Activated CD4-positive, alpha-beta T cell treated with anti-CD3 and anti-CD28 coated beads for 1 hour (primary cell): Measurements from ENCODE around the gene DOK4.

ENCODE experiments used
- DNase-seq: peaks from one replicate; pipeline ENCODE4 v3.0.0-alpha.2; 2020

DOK4 gene

DNA sequence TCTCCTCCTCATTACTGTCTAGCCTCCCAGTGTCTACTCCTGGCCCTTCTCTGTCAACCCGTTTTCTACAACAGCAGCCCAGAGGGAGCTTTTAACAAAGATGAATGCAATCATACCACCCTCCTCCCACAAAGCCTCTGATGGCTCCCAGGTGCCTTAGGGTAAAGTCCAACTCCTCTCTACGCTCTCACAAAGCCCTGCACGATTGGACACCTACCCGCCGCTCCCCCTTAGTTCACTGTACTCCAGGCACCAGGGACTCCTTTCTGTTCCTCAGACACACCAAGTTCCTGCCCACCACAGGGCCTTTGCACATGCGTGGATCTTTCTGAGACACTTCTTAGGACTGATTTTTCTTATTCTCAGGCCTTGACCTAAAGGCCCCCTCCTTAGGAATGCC is 32.6 kb upstream of the DOK4 start:
- no peak for DNase-seq

DNA sequence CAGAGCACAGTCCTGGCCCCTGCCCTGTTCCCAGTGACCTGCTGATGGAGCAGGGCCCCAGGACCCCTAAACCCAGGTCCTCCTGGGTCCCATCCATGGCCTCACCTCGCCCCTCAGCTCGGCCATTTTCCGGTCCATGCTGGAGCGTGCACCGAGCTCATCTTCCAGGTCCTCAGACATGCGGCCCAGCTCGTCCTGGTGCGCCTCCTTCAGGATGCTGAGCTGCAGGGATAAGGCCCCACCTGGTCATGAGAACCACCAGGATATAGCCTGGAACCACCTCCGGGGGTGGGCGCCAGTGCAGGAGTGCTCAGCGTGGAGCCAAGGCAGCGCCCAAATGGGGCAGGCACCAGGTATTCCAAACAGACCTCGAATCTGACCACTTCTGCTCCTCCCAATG is 32.2 kb upstream of the DOK4 start:
- no peak for DNase-seq

DNA sequence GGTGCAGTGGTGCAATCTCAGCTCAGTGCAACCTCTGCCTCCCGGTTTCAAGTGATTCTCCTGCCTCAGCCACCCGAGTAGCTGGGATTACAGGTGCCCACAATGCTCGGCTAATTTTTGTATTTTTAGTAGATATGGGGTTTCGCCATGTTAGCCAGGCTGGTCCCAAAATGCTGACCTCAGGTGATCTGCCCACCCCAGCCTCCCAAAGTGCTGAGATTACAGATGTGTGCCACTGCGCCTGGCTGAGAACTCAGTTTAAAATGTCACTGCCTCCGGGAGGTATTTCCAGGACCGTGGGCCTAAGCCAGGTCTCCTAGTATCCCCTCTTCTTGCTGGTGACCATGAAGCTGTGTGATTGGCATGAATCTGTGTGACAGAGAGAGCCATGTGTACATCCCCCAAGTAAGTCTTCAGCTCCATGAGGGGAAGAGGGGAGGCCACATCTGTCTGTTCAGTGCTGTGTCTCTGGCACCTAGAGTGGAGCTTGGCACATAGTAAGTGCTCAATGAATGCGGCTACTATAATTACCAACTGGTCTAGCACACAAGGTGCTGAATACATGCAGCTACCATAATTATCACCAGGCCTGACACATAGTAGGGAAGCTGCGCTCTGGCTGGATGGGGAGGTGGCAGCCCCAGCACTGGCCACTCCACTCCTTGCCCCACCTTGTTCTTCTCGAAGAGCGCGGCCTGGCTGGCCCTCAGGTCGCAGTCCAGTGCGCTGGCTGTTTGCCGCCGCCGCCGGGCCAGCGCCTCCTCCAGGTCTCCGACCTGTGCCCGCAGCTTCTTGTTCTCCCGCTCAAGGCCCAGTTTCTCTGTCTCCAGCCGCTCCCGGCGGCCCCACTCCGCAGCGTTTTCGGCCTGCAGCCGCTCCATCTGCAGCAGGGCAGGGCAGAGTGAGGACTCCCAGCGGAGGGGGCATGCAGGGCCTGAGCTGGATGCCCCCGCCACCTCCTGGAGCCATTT is 31.4 kb upstream of the DOK4 start:
- no peak for DNase-seq

DNA sequence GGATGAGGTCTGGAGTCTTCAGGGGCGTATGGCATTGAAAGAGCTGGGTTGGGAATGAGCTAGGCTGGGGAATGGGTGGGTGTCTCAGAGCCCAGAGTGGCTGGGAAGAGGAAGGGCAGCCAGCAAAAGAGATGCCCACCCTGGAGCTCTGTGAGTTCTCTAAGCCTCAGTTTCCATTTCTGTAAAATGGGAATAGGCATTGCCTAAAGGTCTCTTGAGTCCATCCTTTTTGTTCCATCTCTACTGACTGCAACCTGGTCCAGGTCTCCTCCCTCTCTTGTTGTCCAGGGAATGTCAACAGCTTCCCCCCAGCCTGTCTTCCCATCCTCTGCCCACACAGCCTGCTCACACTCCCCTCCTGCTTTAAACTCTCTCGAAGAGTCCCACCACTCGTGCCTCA is 30.5 kb upstream of the DOK4 start:
- DNase-seq = no peak

DNA sequence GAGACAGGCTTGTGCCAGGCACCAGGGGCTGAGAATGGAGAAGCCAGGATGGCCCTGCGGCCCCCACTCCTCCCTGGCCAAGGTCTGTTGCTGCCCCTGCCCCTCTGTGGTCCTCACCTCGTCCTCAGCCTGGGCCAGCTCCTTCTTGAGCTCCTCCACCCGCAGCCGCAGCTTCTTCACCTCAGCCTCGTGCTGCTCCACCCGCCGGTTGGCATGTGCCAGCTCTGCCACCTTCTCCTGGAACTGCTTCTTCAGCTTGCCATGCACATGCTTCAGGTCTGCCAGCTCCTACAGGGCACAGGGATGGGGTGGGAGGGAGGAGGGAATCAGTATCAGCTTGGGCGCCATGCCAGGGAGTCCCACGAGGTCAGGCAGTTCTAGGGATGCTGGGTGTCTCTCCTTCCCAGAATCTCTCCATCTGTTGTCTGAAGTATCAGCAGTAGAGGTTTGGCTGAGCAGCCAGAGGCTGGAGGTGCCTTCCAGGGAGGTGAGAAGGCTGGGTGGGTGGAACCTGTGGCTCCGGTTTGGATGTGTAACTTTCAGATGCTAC is 30.0 kb upstream of the DOK4 start:
- no peak for DNase-seq

DNA sequence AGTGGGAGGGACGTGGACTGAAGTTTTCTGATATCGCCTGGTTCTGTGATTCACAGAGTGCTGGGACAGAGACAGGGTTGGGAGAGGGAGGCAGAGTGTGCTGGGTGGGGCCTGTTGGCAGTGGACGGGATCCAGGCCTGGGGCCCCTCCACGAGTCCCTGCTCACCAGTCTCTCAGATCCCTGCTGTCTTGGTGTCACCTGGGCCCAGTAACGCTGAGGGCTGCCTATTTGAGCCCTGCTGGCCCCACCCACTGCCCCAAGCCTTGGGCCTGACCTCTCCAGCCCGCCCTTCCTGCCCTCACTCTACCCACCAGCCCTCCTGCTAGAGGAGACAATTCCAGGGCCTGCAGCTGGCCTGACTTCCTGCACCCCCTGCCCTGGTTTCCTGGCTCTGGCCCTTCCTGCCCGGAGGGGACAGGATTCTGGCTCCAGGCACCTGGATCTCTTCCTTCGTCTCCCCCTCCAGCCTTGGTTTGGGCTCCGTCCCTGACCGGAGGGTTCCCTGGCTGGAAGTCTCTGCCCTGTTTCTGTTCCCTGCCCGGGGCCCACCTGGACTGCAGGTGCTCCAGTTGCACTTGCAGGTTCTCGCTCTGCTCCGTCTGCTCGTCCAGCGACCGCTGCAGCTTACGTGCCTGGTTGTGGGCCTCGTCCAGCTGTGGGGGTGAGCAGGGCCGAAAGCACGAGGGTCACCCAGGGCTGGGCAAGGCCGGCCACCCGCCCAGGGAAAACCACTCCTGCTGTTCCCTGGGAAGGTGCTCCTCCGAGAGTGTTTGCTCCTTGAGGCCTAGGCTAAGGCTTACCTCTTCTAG is 28.7 kb upstream of the DOK4 start:
- DNase-seq = no peak

DNA sequence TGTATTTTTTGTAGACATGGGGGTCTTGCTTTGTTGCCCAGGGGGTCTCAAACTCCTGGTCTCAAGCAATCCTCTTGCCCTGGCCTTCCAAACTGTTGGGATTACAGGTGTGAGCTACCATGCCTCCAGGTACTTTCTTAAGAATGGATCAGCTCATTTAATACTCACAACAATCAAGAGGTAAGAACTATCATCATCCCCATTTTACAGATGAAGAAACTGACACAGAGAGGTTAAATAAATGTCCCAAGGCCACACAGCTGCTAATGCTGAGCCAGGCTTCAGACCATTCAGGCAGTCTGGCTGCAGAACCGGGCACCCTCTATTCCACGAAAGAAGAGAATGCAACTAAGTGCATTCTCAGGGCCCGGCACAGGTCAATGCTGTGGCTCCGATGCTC is 28.1 kb upstream of the DOK4 start:
- no peak for DNase-seq

DNA sequence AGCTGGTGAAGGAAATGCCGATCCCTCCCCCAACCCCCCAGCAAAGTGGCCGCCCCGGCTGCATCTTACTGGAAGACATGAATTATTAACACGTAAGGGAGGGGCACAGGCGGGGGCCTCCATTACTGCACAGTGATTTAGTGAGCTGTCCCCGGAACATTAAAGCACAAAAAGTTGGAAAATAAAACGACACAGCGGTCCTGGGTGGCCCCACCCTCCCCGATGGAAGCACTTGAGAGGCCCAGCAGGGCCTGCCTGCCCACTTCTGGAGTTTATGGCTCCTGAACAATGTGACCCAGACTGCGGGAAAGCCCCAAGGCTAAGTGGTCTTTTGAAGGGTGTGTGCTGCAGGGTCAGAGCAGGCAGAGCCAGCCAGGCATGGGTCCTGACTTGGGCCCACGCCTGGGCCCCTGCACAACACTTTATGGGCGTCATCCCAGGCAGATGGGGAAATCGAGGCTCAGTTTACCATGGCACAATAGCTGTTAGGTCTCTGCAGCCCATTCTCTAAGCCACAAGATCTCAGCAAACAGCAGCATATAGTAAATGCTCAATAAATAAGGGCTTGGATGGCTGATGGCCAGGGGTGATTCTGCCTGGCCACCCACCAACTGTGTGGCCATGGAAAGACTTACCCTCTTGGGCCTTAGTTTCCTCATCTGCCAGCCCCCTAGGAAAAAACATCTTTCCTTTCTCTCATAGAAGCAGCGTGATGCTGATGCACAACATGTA is 27.2 kb upstream of the DOK4 start:
- no peak for DNase-seq

DNA sequence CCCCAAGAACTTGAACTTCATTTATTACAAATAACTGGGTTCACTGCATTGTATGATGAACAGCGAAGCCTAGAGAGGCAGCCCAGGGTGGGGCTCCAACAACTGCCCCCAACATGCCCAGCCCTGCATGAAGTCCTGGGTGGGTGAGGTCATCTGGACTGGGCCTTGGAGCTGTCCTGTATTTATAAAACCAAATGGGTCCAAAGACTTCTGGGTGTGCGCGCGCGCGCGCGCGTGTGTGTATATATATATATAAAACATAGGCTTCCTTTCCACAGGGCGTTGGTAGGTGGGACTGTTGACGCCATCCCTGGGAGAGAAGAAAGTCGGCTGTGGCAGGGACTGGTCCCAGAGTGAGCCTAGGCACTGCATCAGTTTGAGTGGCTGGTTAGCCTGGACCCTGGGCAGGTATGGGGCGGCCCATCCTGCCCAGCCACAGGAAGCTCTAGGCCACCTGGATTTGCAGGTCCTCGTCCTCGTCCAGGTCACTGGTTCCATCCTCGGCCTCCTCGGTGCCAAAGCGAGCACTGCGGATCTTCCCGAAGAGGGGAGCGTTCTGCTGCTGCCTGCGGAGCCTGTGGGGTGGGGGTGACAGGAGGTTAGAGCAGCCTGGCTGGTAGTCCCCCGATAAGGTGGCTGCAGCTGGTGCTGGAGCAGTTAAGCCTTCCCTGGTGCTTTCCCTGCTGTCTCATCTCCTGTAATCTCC is 26.2 kb upstream of the DOK4 start:
- DNase-seq = no peak

DNA sequence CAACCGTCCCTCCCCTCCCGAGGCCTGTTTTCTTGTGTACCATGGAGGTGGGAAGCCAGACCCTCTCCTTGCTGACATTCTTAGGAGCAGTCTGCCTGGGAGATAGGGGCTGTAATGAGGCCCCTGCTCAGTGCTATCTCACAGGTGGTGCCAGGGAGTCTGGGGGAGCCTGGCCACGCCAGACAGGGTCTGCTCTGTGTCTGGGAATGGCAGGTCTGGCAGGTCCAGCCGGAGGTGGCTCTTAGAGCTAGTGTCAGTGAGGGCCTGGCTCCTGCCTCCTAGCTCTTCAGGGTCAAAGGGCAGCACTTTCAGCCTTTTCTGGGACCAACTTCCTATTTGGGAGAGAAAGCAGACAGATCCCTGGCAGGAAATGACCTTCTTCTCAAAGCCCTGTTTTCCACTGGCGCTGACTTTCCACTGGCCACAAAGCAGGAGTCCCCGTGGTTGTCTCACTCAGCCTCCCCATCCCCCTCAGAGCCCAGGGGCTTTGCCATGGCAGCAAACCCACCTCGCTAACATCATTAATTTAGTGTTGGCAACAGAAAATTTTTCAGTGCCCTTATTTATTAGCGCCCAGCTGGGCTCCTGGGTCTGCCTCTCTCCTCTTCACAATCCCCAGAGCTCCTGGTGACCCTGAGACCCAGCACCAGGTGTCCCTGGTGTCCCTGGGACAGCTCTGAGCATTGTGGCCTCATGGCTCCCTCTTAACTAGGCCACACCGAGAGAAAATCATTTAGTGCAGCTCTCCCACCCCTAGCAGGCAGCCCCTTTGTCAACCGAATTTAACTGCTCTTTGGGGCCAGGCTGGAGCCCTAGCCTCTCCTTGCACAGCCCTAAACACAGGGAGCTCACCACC is 24.0 kb upstream of the DOK4 start:
- no peak for DNase-seq

DNA sequence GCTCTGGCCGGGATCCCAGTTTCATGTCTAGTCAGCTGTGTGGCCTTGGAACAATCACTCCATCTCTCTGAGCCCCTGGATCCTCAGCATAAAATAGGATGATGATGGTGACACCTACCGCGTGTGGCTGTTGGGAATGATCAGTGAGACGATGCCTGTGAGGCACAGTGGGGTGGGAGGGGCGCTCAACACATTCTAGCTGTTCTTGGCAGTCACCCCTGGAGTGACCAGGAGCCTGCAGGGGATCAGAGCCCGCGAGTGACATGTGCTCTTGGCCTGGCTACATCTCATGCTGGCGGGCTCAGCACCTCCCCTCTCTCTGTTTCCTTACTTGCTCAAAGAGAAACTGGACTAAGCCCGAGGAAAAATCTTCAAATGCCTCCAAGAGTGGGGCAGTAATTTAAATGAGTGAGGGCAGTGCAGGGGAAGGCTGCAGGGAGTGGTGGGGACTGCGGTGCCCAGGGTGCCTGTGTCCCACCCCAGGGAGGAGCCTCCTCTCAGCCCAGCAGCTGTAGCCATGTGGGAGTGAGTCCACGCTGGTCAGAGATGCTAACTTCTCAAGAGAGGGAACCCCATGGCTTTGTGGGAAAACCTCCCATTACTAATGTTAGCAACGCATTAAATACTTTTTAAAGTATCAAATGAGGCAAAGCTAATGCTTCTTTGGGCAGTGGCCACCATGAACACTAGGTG is 23.1 kb upstream of the DOK4 start:
- no peak for DNase-seq

DNA sequence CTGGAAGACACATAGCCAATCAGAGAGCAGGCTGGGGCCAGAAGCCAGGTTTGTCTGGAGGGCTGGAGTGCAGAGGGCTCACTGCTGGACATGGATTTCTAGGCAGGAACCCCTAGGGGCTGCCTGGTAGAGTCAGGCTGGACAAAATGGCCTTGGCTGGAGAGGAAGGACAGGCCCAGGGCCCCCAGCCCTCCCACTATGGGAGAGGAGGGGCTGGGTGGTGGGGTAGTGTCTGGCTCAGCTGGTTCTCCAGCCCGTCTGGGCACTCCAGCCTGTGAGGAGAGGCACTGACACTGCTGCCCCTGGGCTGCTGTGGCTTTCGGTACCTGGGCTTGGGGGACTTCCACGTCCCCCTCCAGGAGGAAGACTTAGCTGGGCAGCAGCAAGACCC is 21.7 kb upstream of the DOK4 start:
- no peak for DNase-seq

DNA sequence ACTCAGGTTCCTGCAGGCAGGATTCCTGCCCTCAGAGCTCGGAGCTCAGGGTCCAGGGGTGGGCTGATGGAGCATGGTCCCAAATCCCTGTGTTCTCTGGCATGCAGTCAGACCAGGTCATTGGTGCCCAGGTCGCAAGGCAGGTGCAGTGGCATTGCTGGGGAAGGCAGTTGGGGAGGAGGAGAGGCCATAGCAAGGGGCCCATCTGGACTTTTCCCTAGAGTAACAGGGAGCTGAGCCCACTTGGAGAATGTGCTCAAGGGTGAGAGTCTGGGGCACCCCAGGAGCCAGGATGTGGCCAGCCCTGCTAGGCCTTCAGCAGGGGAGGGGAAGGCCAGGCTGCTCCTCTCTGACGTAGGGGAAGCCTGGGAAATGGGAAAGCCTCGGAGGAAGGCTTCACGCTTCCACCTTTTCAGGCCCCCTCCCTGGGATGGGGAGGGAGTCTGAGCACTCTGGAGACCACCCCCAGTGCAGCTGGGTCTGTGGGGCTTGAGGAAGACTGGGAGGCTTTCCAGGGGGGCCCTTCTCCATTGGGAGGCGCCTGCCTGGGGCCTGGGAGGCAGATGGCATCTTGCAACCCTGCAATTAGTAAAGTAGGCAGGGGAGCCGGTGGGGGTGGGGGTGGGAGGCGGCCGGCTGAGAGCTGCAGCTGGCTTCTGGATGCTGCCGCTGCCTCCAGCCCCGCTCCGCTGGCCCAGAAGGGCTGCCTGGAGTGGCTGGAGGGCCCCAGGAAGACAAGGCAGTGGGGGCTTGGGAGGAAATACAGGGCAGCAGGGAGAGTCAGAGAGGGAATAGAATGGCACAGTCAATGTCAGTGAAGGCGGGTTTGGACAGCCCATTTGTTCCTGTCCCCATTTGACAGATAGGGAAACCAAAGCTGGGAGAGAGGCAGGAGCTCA is 21.1 kb upstream of the DOK4 start:
- no peak for DNase-seq

DNA sequence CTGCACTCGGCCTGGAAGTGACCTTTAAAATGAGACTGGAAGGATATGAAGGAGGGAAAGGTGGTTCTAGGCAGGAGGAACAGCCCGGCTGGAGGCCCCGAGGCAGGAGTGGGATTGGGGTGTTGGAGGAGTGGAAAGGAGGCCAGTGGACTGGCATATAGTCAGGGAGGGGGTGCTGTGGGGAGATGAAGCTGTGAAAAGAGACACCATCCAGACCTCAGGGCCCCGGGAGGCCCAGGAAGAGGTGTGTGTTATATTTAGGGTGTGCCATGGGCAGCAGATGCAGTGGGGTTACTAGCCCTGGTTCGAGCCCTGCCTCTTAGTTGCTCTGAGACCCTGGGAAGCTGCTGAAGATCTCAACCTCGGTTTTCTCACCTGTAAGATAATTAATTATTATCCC is 18.9 kb upstream of the DOK4 start:
- DNase-seq = no peak

DNA sequence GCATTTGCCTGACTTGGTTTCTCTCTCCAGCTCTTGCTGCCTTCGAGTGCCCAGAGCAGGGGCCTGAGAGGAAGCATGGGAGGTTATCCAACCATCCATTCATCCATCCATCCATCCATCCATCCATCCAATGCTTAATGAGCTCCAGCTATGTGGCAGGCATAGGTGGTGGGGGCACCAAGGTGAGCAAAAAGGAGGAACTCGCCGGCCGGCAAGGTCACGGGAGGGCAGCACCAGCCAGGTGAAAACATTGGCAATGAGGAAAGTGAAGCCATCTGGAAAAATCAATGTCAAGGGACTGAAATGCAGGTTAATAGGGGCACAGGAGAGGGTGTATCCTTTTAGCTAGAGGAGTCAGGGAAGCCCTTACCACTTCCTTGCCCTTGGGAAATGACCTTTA is 18.2 kb upstream of the DOK4 start:
- no peak for DNase-seq

DNA sequence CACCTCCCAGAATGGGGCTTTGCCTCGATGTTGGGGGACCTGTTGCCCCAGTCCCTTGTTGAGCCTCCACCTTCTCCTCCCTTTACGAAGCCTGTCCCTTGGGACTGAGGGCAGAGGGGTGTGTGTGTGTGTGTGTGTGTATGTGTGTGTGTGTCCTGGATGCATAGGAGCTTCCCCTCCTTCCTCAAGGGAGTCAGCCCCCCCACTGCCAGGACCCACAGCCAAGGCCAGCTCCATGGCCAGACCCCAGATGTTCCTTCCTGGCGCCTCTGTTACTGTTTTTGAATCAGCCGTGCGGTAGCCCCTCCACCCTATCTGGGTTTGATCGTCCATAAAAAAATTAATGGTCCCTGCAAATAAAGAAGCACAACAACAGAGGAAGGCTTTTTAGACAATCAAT is 17.7 kb upstream of the DOK4 start:
- no peak for DNase-seq

DNA sequence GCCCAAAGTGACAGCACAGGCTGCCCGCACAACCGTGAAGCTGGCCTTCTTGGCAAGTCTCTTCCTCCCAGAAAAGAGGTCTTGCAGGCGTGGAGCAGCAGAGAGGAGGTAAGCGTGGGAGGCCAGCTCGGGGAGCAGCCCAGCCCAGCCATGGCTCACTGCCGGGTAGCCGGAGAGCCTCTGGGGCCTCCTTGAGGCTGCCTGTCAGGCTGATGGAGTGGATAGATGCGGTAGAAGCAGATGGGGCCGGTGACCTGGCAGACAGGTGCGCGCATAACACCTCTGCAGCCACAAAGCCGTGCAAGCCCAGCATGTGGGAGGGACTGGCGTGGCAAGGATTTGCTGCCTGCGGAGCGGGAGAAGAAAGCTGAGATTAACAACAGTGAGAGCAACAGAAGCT is 17.1 kb upstream of the DOK4 start:
- DNase-seq = no peak

DNA sequence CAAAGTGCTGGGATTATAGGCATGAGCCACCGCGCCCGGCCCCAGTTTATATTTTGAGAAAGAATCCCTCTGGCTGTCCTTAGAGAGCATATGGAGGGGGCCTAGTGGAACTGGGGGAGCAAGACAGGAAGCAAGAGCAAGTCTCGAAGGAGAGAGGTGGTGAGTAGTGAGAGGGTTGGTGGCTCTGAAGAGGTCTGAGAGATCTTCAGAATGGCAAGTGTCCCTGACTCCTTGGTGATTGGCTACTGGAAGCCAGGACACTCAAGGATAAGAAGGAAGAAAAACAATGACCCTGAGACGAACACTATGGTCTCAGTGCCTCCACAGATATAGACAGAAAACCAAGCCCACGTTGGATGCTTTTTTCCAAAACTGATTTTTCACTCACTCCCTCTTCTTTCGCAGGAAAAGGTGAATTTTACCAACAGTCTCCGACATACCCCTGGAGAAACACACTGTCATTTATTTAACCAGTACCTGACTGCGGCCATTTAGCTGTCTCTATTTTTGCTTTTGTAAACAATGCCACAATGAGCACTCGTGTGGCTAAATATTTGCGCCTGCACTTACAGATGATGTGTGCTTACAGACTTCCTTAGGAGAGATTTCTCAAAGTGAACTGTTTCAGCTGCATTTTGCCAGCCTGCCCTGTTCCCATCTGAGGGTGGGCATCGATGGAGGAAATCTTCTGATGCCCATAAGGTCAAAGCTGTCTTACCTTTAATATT is 15.9 kb upstream of the DOK4 start:
- DNase-seq = no peak

DNA sequence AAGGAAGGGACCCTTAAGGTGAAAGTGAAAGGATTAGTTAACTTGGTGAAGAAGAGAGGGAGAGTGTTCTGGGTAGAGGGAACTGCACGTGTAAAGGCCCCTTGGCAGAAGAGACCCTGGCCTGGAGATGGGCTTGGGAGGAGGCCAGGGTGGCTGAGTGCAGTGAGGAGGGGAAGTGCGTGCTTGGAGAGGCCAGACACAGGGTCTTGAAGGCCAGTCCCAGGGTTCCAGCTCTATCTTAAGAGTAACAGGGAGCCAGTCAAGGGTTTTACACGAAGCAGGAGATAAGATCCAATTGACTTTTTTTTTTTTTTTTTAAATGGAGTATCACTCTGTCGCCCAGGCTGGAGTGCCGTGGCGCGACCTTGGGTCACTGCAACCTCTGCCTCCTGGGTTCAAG is 15.2 kb upstream of the DOK4 start:
- DNase-seq = no peak
